HepG2 (cell line): Measurements from ENCODE around the gene KCNRG. TPM values are rescaled to one million over a fixed set of nuclear protein-coding genes. Genes with fewer than 3 reads are reported as not detected.

Experiments
- ATAC-seq: fragments of 200-7000 bp; cut with Tn5 transposase; 3 replicates; pipeline ENCODE4 v1.9.1; 2020; ENCODE audit warnings: mild to moderate bottlenecking, moderate library complexity
- BruUV-seq: library from RNA; stranded (reverse); fragments of 400-500 nt; replicated peaks from 2 replicates; lab custom pipeline; 2021; lab: Mats Ljungman, UMichigan
- CTCF ChIA-PET: fragments of 300-600 bp; formaldehyde crosslinking; extraction: SDS; loops from one replicate; lab custom pipeline; 2021; ENCODE audit warnings: low total read pairs, inconsistent platforms, low intra/inter-chr PET ratio; lab: Yijun Ruan, JAX
- POLR2A ChIA-PET: fragments of 350-600 bp; sonication (Branson Sonifier 250); formaldehyde crosslinking; loops from one replicate; lab custom pipeline; 2020; ENCODE audit warnings: antibody characterized with exemption, inconsistent platforms; lab: Yijun Ruan, JAX
- DNase-seq: peaks from one replicate; pipeline ENCODE4 v3.0.0-alpha.2; 2015; ENCODE audit warnings: low spot score
- FAIRE-seq: peaks from 3 replicates; lab custom pipeline; 2011; peaks lifted over from hg19 to GRCh38; lab: Jason Lieb, UNC
- H2AFZ ChIP-seq: one replicate; pipeline ENCODE4 v1.6.1; 2011; ENCODE audit warnings: low read length, inconsistent platforms
- H3K27ac ChIP-seq: fragments of 300-600 bp; 3 replicates; pipeline ENCODE4 v1.8.0; 2011; ENCODE audit warnings: mixed run types, mild to moderate bottlenecking, mixed read lengths, low read length, inconsistent platforms; ENCODE audit not compliant: insufficient read depth; ENCODE audit errors: extremely low read length
- H3K27me3 ChIP-seq, 2 experiments: fragments of 200-600 bp in 1 of 2; 2 replicates in 1 of 2; 3 replicates in 1 of 2; pipeline versions ENCODE4 v1.6.0 to v1.8.0; 2011; ENCODE audit warnings: low read length in 2 of 2, mild to moderate bottlenecking in 2 of 2, moderate library complexity in 2 of 2, inconsistent platforms in 1 of 2; ENCODE audit not compliant: insufficient read depth in 2 of 2, control insufficient read depth in 1 of 2
- H3K36me3 ChIP-seq, 2 experiments: fragments of 200-600 bp in 1 of 2; replicated peaks in 1 of 2; 2 replicates in 1 of 2; 3 replicates in 1 of 2; pipeline versions ENCODE4 v1.5.1 to v1.8.0; 2011; ENCODE audit warnings: low read length in 2 of 2, inconsistent platforms in 1 of 2; ENCODE audit not compliant: insufficient read depth in 2 of 2, control insufficient read depth in 1 of 2
- H3K4me1 ChIP-seq: 2 replicates; pipeline ENCODE4 v1.5.1; 2012; ENCODE audit warnings: low read length, inconsistent platforms; ENCODE audit not compliant: insufficient read depth
- H3K4me2 ChIP-seq: 2 replicates; pipeline ENCODE4 v1.6.0; 2011; ENCODE audit warnings: low read depth, low read length, inconsistent platforms
- H3K4me3 ChIP-seq, 3 experiments: fragments of 200-600 bp in 1 of 3; sonication (generic), shearing (Covaris generic) in 1 of 3; replicated peaks in 1 of 3; 2 replicates each; pipeline ENCODE4 v1.5.1; 2011 to 2016; ENCODE audit warnings: low read length in 3 of 3, inconsistent platforms in 2 of 3, low read depth in 2 of 3, mild to moderate bottlenecking in 2 of 3, control low read depth in 1 of 3, mixed read lengths in 1 of 3; ENCODE audit not compliant: insufficient read depth in 1 of 3
- H3K79me2 ChIP-seq: one replicate; pipeline ENCODE4 v1.6.1; 2011; ENCODE audit warnings: low read length, inconsistent platforms; ENCODE audit not compliant: insufficient read depth
- H3K9ac ChIP-seq: 2 replicates; pipeline ENCODE4 v1.6.0; 2011; ENCODE audit warnings: mild to moderate bottlenecking, low read depth, low read length, inconsistent platforms; ENCODE audit not compliant: insufficient read depth
- H3K9me3 ChIP-seq: 2 replicates; pipeline ENCODE4 v1.5.1; 2012; ENCODE audit warnings: mild to moderate bottlenecking, low read length
- H4K20me1 ChIP-seq: 2 replicates; pipeline ENCODE4 v1.6.0; 2011; ENCODE audit warnings: inconsistent platforms, mild to moderate bottlenecking, low read length, moderate library complexity; ENCODE audit not compliant: insufficient read depth
- ATAD3A ChIP-seq: sonication (generic); formaldehyde crosslinking; IDR thresholded peaks from 2 replicates; pipeline ENCODE4 v1.4.0; 2020; ENCODE audit warnings: missing genetic modification reagents
- CHD2 ChIP-seq: IDR thresholded peaks from 2 replicates; pipeline ENCODE4 v1.6.1; 2011; ENCODE audit warnings: low read depth, low read length, improper control_type of control experiment
- TCF7L2 ChIP-seq: IDR thresholded peaks from 2 replicates; pipeline ENCODE4 v1.6.1; 2011; ENCODE audit warnings: mild to moderate bottlenecking, low read depth, low read length, moderate library complexity
- ZFY ChIP-seq: sonication (generic); formaldehyde crosslinking; IDR thresholded peaks from 2 replicates; pipeline ENCODE4 v1.4.0; 2020; ENCODE audit warnings: missing genetic modification reagents
- ZNF607 ChIP-seq: sonication (generic); formaldehyde crosslinking; IDR thresholded peaks from 2 replicates; pipeline ENCODE4 v1.5.1; 2020; ENCODE audit warnings: missing genetic modification reagents, mild to moderate bottlenecking, borderline replicate concordance
- ZNF775 ChIP-seq: sonication (generic); formaldehyde crosslinking; IDR thresholded peaks from 2 replicates; pipeline ENCODE4 v1.4.0; 2020; ENCODE audit warnings: missing genetic modification reagents, mild to moderate bottlenecking, moderate library complexity, borderline replicate concordance
- ZNF879 ChIP-seq: sonication (generic); formaldehyde crosslinking; IDR thresholded peaks from 2 replicates; pipeline ENCODE4 v1.8.1; 2023; ENCODE audit warnings: missing genetic modification reagents
- in situ Hi-C: cut with HindIII; loops from 2 replicates; pipeline ENCODE4 v1.10.0; 2017; ENCODE audit warnings: low pct_unique_long_range_greater_than_20kb; ENCODE audit not compliant: extremely low pct_ligation_motif_present
- intact Hi-C: fragments of 100-400 bp; cut with micrococcal nuclease; formaldehyde crosslinking; loops from one replicate; pipeline ENCODE4 v1.10.0; 2022; ENCODE audit not compliant: unreplicated experiment
- polyA plus RNA-seq, 8 experiments: library from polyadenylated mRNA; depleted of rRNA in 3 of 8; stranded (reverse) in 7 of 8; unstranded in 1 of 8; fragments of >200 nt; fragmentation: Illumina TruSeq in 4 of 8; extraction: Trizol in 4 of 8; gene quantifications; 2 replicates each; pipeline versions ENCODE4 v1.2.1 to v1.2.3, GENCODE V29; 2011 to 2016; ENCODE audit warnings: low read depth in 4 of 8, missing spikeins in 1 of 8, mixed read lengths in 1 of 8; ENCODE audit not compliant: insufficient read depth in 1 of 8
- total RNA-seq, 5 experiments: library from RNA; depleted of rRNA; stranded (reverse); fragments of >200 nt; fragmentation: Illumina TruSeq; extraction: Trizol; gene quantifications; 2 replicates each; pipeline ENCODE4 v1.2.3, GENCODE V29; 2016; ENCODE audit warnings: low read depth in 1 of 5
- TF ChIP-seq, protein P1 (sequence below): sonication (generic); formaldehyde crosslinking; IDR thresholded peaks from 2 replicates; pipeline ENCODE4 v1.4.0; 2020; ENCODE audit warnings: mild to moderate bottlenecking, missing genetic modification reagents
- TF ChIP-seq, protein P2 (sequence below): sonication (generic); formaldehyde crosslinking; IDR thresholded peaks from 2 replicates; pipeline ENCODE4 v1.4.0; 2020; ENCODE audit warnings: mild to moderate bottlenecking, missing genetic modification reagents
- TF ChIP-seq, protein P3 (sequence below): IDR thresholded peaks from 2 replicates; pipeline ENCODE4 v1.6.1; 2016; ENCODE audit warnings: control low read depth
- TF ChIP-seq, protein P4 (sequence below): sonication (generic); formaldehyde crosslinking; IDR thresholded peaks from 2 replicates; pipeline ENCODE4 v1.8.1; 2022; ENCODE audit warnings: low read depth, mild to moderate bottlenecking, missing genetic modification reagents
- TF ChIP-seq, protein P5 (sequence below): sonication (generic); formaldehyde crosslinking; IDR thresholded peaks from 2 replicates; pipeline ENCODE4 v1.9.0; 2021; ENCODE audit warnings: missing genetic modification reagents, mild to moderate bottlenecking, borderline replicate concordance

KCNRG gene
- total and polyA plus RNA-seq, 2 of the 13 experiments (the other 11 are each of a cell fraction or from before 2014, with no cell fraction given): 1.0 to 1.5 TPM

DNA sequence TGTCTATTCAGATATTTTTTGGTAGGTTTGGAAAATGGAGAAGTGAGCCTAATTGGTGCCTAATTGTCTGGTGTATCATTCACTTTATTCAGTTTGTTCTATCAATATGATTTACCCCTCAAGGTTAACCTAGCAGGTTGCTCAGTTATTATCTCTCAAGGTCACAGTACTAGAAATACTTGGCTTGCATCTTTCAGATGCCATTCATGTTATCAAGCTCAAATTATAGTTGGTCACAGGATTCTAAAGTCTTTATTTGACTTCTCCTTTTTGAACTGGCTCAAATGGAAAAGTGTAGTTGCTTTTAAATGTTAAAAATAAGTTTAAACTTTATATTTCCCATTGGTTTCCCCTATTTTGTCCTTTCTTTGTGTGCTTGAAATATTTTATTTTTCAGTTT lies 2.6 kb downstream of the KCNRG start:
- H3K27me3 ChIP-seq: no peaks in the 10 kb centered on the region
- H3K9ac ChIP-seq: no peak overlapping the region
- no peaks in the 10 kb centered on the region for H3K4me1 ChIP-seq
- H2AFZ ChIP-seq: no peak overlapping the region
- no peaks in the 10 kb centered on the region for H4K20me1 ChIP-seq
- CTCF ChIA-PET: no interaction called here
- H3K4me2 ChIP-seq: no peak overlapping the region
- FAIRE-seq: no peak
- in situ Hi-C loops: no loop called here
- H3K36me3 ChIP-seq: peaks cover 0 to 9% of the 10 kb centered on the region in 2 experiments; a peak in 2 of 5 replicates
- H3K79me2 ChIP-seq: no peaks in the 10 kb centered on the region
- H3K27ac ChIP-seq: no peak overlapping the region
- no peak for ATAC-seq
- peak; percentile 19 for DNase-seq
- BruUV-seq: no TSS peak
- no peak overlapping the region for H3K4me3 ChIP-seq
- intact Hi-C loops: no loop called here
- POLR2A ChIA-PET: interaction anchor here (1.7 kb wide), 1 partner anchor 20 kb away, joined by 7 read pairs; the partner anchor contains the start of gene TRIM13
- TF ChIP-seq ZFY (no peak), ZNF607 (CRISPR knock-in tag) (no peak), ZNF775 (no peak), ATAD3A (CRISPR knock-in tag) (no peak), CHD2 (no peak), TCF7L2 (no peak), ZNF879 (CRISPR knock-in tag) (no peak)
- TF ChIP-seq, protein P1, sequence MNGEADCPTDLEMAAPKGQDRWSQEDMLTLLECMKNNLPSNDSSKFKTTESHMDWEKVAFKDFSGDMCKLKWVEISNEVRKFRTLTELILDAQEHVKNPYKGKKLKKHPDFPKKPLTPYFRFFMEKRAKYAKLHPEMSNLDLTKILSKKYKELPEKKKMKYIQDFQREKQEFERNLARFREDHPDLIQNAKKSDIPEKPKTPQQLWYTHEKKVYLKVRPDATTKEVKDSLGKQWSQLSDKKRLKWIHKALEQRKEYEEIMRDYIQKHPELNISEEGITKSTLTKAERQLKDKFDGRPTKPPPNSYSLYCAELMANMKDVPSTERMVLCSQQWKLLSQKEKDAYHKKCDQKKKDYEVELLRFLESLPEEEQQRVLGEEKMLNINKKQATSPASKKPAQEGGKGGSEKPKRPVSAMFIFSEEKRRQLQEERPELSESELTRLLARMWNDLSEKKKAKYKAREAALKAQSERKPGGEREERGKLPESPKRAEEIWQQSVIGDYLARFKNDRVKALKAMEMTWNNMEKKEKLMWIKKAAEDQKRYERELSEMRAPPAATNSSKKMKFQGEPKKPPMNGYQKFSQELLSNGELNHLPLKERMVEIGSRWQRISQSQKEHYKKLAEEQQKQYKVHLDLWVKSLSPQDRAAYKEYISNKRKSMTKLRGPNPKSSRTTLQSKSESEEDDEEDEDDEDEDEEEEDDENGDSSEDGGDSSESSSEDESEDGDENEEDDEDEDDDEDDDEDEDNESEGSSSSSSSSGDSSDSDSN (CRISPR knock-in tag): no peak
- TF ChIP-seq, protein P2, sequence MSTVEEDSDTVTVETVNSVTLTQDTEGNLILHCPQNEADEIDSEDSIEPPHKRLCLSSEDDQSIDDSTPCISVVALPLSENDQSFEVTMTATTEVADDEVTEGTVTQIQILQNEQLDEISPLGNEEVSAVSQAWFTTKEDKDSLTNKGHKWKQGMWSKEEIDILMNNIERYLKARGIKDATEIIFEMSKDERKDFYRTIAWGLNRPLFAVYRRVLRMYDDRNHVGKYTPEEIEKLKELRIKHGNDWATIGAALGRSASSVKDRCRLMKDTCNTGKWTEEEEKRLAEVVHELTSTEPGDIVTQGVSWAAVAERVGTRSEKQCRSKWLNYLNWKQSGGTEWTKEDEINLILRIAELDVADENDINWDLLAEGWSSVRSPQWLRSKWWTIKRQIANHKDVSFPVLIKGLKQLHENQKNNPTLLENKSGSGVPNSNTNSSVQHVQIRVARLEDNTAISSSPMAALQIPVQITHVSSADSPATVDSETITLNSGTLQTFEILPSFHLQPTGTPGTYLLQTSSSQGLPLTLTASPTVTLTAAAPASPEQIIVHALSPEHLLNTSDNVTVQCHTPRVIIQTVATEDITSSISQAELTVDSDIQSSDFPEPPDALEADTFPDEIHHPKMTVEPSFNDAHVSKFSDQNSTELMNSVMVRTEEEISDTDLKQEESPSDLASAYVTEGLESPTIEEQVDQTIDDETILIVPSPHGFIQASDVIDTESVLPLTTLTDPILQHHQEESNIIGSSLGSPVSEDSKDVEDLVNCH: no peak
- TF ChIP-seq, protein P3, sequence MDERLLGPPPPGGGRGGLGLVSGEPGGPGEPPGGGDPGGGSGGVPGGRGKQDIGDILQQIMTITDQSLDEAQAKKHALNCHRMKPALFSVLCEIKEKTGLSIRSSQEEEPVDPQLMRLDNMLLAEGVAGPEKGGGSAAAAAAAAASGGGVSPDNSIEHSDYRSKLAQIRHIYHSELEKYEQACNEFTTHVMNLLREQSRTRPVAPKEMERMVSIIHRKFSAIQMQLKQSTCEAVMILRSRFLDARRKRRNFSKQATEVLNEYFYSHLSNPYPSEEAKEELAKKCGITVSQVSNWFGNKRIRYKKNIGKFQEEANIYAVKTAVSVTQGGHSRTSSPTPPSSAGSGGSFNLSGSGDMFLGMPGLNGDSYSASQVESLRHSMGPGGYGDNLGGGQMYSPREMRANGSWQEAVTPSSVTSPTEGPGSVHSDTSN (CRISPR knock-in tag): no peak
- TF ChIP-seq, protein P4, sequence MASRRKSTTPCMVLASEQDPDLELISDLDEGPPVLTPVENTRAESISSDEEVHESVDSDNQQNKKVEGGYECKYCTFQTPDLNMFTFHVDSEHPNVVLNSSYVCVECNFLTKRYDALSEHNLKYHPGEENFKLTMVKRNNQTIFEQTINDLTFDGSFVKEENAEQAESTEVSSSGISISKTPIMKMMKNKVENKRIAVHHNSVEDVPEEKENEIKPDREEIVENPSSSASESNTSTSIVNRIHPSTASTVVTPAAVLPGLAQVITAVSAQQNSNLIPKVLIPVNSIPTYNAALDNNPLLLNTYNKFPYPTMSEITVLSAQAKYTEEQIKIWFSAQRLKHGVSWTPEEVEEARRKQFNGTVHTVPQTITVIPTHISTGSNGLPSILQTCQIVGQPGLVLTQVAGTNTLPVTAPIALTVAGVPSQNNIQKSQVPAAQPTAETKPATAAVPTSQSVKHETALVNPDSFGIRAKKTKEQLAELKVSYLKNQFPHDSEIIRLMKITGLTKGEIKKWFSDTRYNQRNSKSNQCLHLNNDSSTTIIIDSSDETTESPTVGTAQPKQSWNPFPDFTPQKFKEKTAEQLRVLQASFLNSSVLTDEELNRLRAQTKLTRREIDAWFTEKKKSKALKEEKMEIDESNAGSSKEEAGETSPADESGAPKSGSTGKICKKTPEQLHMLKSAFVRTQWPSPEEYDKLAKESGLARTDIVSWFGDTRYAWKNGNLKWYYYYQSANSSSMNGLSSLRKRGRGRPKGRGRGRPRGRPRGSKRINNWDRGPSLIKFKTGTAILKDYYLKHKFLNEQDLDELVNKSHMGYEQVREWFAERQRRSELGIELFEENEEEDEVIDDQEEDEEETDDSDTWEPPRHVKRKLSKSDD (CRISPR knock-in tag): no peak
- TF ChIP-seq, protein P5, sequence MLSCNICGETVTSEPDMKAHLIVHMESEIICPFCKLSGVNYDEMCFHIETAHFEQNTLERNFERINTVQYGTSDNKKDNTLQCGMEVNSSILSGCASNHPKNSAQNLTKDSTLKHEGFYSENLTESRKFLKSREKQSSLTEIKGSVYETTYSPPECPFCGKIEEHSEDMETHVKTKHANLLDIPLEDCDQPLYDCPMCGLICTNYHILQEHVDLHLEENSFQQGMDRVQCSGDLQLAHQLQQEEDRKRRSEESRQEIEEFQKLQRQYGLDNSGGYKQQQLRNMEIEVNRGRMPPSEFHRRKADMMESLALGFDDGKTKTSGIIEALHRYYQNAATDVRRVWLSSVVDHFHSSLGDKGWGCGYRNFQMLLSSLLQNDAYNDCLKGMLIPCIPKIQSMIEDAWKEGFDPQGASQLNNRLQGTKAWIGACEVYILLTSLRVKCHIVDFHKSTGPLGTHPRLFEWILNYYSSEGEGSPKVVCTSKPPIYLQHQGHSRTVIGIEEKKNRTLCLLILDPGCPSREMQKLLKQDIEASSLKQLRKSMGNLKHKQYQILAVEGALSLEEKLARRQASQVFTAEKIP (CRISPR knock-in tag): no peak
- no peaks in the 10 kb centered on the region for H3K9me3 ChIP-seq
